GM15510 (cell line): Measurements from ENCODE around the gene ALDH18A1.

ENCODE experiments used
- POLR2A ChIP-seq: IDR thresholded peaks from 3 replicates; pipeline ENCODE4 v1.6.1; 2011; ENCODE audit warnings: borderline replicate concordance; ENCODE audit not compliant: insufficient read length; ENCODE audit errors: extremely low read depth

The ALDH18A1 gene

DNA sequence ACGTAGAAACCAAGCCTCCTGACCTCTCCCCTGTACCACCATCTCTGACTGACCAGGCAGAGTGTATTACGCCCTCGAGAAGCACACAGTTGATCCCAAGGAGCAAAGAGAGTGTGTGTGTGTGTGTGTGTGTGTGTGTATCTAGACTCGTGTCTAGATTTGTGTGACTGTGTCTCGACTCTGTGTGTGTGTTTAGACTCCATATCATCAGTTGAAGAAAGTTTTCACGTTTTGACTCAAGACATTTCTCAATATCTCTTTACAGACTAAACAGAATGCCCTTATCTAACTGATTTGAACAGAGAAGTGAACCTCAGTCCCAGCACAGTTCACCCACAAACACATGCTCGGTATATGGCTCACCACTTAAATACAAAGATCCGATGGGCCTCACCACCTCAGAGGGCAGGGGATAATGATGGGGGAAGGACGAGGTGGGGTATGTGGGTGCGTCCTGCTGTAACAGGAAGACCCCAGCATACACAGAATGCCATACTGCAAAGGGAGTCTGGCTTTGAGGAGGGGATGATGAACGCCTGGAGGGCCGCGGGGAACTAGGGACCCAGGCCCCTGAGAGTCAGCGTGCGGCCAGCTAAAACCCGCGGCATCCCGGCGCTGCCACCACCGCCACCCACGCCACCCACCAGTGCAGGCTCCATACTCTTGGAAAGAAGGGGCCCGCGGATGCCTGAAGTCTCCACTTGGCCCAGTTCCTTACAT lies 780 bp downstream of the ALDH18A1 start:
- TF ChIP-seq POLR2A: no peak

DNA sequence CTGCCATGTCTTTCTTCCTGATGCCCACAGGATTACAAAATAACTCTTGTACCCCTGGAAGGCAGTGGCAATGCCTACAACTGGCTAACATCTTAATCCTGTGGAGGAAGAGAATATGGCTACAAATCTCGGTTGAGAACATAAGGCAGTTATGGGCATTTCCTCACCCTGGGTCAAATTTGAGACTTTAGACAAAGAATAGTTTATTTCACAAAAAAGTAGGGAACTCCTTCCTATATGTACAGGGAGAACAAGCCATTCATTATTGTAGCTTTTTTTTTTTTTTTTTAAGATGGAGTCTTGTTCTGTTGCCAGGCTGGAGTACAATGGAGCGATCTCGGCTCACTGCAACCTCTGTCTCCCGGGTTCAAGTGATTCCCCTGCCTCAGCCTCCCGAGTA lies 2.6 kb downstream of the ALDH18A1 start:
- TF ChIP-seq POLR2A: no peak

DNA sequence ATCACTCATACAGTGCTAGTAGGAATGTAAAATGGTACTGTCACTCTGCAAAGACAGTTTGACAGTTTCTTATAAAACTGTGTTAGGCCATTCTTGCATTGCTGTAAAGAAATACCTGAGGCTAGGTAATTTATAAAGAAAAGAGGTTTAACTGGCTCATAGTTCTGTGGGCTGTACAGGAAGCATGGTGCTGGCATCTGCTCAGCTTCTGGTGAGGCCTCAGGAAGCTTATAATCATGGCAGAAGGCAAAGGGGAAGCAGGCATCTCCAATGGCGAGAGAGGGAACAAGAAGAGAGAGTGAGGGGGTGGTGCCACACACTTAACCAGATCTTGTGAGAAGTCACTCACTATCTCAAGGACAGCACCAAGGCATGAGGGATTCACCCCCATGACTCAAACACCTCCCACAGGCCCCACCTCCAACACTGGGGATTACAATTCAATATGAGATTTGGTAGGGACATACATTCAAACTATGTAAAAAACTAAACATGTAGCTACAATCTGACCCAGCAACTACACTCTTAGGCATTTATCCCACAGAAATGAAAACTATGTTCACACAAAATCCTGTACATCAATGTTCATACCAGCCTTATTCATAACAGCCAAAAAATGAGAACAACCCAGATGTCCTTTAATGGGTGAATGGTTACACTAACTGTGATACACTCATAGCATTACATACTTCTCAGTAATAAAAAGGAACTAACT lies 5.0 kb downstream of the ALDH18A1 start:
- TF ChIP-seq POLR2A: no peak

DNA sequence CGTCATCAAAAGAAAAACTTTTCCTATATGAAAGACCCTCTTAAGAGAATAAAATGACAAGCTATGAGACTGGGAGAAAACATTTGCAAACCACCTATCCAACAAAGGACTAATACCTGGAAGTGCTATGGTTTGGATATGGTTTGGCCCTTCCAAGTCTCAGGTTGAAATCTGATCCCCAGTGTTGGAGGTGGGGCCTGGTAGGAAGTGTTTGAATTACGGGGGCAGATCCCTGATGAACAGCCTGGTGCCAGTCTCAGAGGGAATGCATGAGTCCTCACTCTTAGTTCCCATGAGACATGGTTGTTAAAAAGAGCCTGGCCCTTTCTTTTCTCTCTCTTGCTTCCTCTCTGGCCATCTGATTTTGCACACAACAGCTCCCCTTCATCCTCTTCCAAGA lies 6.3 kb downstream of the ALDH18A1 start:
- TF ChIP-seq POLR2A: no peak

DNA sequence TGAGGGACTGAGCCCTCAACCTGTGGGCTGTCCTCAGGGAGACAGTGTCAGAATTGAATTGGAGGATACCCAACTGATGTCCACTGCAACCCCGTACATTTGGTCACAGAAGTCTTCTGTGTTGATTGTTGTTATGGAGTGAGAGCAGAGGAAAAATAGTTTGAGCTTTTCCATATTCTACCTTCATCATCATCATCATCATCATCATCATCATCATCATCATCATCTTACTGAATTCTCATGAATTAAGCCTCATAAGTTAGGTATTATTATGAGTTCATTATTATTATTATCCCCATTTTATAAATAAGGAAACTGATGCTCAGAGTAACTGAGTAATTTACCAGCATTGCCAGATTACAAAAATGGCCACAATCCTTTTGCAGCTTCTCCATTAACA lies 8.4 kb downstream of the ALDH18A1 start:
- no peak for TF ChIP-seq POLR2A

DNA sequence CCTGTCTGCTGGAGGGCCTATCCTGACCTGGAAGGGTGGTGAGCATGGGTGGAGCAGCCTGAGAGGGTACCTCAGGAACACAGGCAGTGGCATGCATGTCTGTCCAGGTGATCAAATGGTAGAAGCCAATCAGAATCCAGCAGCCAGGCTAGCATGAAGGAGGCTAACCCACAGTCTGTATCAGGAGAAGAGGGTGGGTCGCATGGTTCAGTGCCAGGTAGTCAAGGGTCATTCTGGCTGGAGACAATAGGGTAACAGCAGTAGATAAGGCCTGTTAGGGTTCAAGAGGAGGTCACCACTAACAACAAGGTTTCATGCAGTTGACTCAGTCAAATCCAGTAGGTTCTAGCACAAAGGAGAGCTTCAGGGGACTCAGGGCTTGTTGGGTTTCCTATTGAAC lies 10.4 kb downstream of the ALDH18A1 start:
- no peak for TF ChIP-seq POLR2A

DNA sequence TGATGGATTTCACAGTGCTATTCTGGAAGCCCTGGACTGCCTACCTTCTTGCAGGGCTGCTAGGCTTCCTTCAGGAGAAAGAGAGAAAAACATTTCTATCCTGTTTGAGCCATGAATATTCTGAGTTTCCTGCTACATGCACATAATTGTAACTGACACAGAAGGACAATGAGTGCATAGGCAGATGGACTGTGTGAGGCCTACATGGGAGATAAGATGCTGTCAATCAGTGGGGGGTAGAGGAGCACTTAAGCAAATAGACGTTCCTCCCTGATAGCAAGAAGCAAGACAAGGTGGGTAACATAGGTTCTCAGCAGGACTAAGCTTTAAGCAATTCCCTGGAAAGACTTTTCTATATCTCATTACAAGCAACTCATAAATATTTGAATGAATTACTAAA lies 11.6 kb downstream of the ALDH18A1 start:
- no peak for TF ChIP-seq POLR2A

DNA sequence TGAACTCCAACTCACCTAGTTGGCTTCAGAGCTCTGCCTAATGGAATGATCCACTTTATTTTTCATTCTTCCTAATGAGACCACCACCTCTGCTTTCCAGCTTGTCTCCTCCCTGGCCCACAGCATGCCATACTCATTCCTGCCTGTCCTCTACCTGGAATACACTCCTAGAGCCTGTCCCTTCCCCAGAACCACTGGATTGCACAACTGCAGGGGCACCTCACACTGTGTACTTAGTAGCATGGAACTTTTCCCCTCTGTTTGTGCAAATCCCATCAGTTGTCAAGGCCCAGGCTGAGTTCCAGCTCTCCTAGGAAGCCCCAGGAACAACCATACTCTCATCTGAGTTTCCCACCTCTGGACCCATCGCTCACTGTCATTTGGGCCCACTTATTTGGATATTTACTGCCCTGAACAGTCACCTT lies 15.6 kb downstream of the ALDH18A1 start:
- TF ChIP-seq POLR2A: no peak

DNA sequence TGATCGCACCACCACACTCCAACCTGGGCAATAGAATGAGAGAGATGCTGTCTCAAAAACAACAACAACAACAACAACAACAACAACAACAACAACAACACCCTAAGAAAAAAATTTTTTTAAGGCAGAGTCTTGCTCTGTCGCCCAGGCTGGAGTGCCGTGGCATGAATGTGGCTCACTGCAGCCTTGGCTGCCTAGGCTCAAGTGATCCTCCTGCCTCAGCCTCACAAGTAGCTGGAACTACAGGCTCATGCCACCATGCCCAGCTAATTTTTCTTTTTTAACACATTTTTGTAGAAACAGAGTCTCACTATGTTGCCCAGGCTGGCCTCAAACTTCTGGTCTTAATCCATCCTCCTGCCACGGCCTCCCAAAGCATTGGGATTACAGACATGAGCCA lies 18.6 kb downstream of the ALDH18A1 start:
- TF ChIP-seq POLR2A: no peak

DNA sequence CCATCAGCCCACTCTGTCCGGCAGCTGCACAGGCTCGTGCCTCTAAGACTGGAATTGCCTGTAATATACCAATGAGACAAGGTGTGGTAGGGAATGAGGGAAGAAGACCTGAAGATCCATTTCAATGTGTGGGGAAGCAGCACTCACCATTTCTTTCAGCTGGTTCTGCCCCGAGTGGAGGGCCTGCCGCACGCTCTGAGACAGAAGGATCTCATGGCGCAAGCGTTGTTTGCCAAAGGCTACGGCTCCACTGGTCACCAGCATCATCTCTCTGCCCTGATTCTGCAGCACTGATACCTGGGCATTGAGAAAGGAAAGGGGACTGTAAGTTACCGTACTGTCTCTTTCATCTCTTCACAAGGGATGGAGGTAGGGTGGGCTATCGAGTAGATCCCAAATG lies 19.4 kb downstream of the ALDH18A1 start:
- TF ChIP-seq POLR2A: no peak

DNA sequence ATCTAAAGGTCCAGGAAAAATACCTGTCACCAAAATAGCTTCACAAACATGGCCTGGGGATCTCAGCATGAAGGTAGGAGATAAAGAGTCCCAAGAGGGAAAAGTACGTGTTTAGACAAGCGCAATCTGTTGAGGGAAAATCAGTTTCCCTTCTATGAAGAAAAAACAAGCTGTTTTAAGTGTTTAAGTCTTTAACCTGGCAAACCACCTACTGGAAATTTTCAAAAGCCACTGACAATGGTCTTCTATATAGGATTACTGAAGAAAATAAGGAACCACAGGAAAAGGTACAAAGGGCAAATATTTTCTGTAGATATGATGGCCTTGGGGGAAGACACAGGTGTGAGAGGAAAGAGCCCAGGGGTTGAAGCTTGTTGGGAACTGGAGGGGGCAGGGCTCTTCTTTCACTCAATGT lies 21.2 kb downstream of the ALDH18A1 start:
- no peak for TF ChIP-seq POLR2A

DNA sequence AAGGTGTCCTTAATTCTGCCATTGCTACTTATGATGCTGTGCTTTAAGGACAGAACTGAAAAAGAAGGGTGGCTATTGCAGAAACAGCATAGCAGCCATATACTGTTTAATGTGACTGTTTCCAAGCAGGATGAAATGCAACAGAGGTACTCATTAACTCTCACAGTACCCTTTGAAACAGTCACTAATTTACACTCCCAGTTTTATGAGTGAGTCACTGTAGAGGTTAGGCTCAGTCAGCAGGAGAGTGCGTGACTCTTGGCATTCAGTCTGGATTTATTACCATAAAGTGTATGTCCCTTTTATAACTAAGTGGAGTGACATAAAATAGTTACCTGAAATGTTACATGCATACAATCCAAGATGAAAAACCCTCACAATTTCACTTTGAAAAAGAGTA lies 27.7 kb downstream of the ALDH18A1 start:
- TF ChIP-seq POLR2A: no peak

DNA sequence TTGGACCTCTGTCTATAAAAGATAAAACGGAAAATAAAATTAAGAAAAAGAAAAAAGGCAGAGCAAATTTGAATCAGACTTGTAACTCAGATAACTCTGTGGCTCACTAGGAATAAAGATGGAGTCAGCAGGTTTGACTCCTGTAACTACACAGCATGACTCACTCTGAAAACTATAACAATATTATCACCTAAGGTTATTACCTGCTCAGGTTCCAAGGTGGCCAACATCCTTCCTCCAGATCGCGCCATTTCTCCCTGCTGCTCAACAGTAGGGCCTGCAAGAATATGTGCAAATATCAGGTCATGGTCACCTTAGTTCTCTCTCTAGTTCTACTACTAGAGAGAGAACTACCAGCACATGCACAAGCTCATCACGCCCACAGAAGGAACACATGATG lies 30.0 kb downstream of the ALDH18A1 start:
- TF ChIP-seq POLR2A: no peak

DNA sequence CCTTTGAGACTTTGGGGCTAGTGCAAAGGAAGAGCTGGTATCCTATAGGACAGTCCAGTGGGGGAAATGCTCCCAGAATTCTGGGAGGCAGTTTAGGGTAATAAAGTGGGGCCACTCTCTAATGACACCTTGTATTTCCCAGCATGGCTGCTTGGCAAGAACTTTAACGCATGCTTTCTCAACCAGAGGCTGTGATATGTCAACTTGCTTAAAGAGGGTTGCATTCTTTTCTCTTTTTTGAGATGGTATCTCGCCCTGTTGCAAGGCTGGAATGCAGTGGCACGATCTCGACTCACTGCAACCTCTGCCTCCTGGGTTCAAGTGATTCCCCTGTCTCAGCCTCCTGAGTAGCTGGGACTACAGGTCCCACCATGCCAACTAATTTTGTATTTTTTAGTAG lies 38.4 kb downstream of the ALDH18A1 start:
- TF ChIP-seq POLR2A: no peak

DNA sequence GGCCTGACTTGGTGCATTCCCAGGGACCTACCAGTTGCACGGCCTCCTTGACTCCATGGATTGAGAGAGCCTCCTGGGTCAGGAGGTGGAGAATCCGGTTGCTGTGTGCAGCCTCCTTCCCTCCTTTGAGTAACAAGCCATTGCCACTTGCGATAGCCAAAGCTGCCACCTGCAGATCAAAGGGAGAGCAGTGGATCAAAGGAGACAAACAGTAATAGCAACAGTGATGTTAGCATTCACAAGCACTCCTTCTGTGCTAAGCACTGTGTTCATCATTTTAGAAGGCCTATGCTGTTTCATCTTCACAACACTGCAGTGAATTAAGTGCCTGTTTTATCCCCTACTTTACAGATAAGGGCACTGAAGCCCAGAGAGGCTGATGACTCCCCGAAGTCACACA lies 40.1 kb downstream of the ALDH18A1 start:
- no peak for TF ChIP-seq POLR2A

DNA sequence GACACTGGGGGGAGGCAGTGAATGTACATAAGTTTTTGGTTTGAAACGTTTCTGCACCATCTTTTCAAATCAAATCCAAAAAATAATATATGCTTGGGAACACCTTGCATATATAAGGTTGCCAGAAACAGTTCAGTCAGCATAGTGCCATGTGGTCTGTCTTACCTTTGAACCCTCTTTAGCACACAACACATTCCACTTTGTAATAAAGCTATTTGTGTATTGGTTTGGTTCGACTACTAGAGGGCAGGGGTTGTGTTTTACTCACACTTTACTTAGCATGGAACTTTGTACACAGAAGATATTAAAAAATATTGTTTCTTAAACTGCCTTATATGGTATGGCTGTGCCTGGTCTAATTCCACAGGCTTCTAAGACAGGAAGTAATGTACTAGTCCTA lies 43.2 kb downstream of the ALDH18A1 start:
- TF ChIP-seq POLR2A: no peak
